Chondrocyte (in vitro differentiated cells): ENCODE data around the gene FAM118A. TPM values are rescaled to one million over a fixed set of nuclear protein-coding genes. Genes with fewer than 3 reads are reported as not detected.
"Not testable (repeated sequence)": the region's sequence is repeated elsewhere in the genome, so short reads cannot be mapped to it uniquely, and the experiment has no call there.

Source experiments
- DNase-seq: peaks from one replicate; pipeline ENCODE4 v3.0.0; 2021; ENCODE audit warnings: mixed read lengths, low spot score
- H3K27ac Mint-ChIP-seq: one replicate; pipeline ENCODE4 v1.8.0; 2021; ENCODE audit warnings: mild to moderate bottlenecking, moderate library complexity, mixed read lengths; ENCODE audit not compliant: unreplicated experiment
- H3K27me3 Mint-ChIP-seq: 2 replicates; pipeline ENCODE4 v1.8.0; 2021; ENCODE audit warnings: low read depth, mixed read lengths
- H3K36me3 Mint-ChIP-seq: 2 replicates; pipeline ENCODE4 v1.8.0; 2021; ENCODE audit warnings: low read depth, mixed read lengths
- H3K4me1 Mint-ChIP-seq: 2 replicates; pipeline ENCODE4 v1.8.0; 2021; ENCODE audit warnings: low read depth, mild to moderate bottlenecking, mixed read lengths
- H3K4me3 Mint-ChIP-seq: one replicate; pipeline ENCODE4 v1.8.0; 2021; ENCODE audit warnings: mild to moderate bottlenecking, moderate library complexity, mixed read lengths; ENCODE audit not compliant: unreplicated experiment
- H3K9me3 Mint-ChIP-seq: 2 replicates; pipeline ENCODE4 v1.8.0; 2021; ENCODE audit warnings: low read depth, mixed read lengths
- CTCF ChIP-seq: fragments of 200-600 bp; sonication (generic); IDR thresholded peaks from 2 replicates; pipeline ENCODE4 v1.5.0; 2021; ENCODE audit warnings: antibody characterized with exemption, mild to moderate bottlenecking, moderate library complexity
- long read RNA-seq: library from polyadenylated mRNA; stranded (forward); transcript quantifications from one replicate; pipeline ENCODE4 v2.0.0, GENCODE V29; 2021
- total RNA-seq: library from RNA; stranded (reverse); gene quantifications from 3 replicates; pipeline ENCODE4 v1.2.1, GENCODE V29; 2021

The FAM118A gene
- 64.6 to 72.6 TPM (median 68.7 TPM) in 3 replicates for total RNA-seq
- long read RNA-seq, partial matches to known transcripts: 7 of 61 reads
- long read RNA-seq, other reads (novel, unspliced or antisense): 51 of 61 reads

GRCh38 chr22:45309422-45310227 lies at the start of gene FAM118A:
FAM118A (plus strand) TSS chr22:45309934; CDS start chr22:45322380, 12,446 bp downstream.
- H3K9me3 Mint-ChIP-seq: no peaks in the 10 kb centered on the region
- no peaks in the 10 kb centered on the region for H3K27me3 Mint-ChIP-seq
- peak within 1 kb of the TSS; percentile 75 for H3K27ac Mint-ChIP-seq
- peaks cover 24% of the 10 kb centered on the region for H3K4me1 Mint-ChIP-seq
- DNase-seq: peak; percentile 97
- TF ChIP-seq CTCF: peak; percentile 6
- H3K4me3 Mint-ChIP-seq: peak within 1 kb of the TSS; percentile 85
- peaks cover 1% of the 10 kb centered on the region for H3K36me3 Mint-ChIP-seq

- H3K27me3 Mint-ChIP-seq, DNase-seq, H3K9me3 Mint-ChIP-seq, H3K4me1 Mint-ChIP-seq, H3K27ac Mint-ChIP-seq, H3K36me3 Mint-ChIP-seq, H3K4me3 Mint-ChIP-seq: not testable (repeated sequence)
Measured at GRCh38 chr22:45260395-45260759, 49.4 kb upstream of the FAM118A start.

- TF ChIP-seq CTCF: no peak
- DNase-seq: no peak
- H3K4me1 Mint-ChIP-seq: peaks cover 10% of the 10 kb centered on the region
- peaks cover 2% of the 10 kb centered on the region for H3K9me3 Mint-ChIP-seq
- H3K27me3 Mint-ChIP-seq: no peaks in the 10 kb centered on the region
- H3K36me3 Mint-ChIP-seq: no peaks in the 10 kb centered on the region
- no peak overlapping the region for H3K27ac Mint-ChIP-seq
- H3K4me3 Mint-ChIP-seq: no peak overlapping the region
Measured at GRCh38 chr22:45261407-45262088, 48.2 kb upstream of the FAM118A start.

- no peak overlapping the region for H3K4me3 Mint-ChIP-seq
- no peak for DNase-seq
- H3K36me3 Mint-ChIP-seq: no peaks in the 10 kb centered on the region
- H3K27me3 Mint-ChIP-seq: no peaks in the 10 kb centered on the region
- peaks cover 10% of the 10 kb centered on the region for H3K4me1 Mint-ChIP-seq
- H3K9me3 Mint-ChIP-seq: peaks cover 2% of the 10 kb centered on the region
- no peak for TF ChIP-seq CTCF
- H3K27ac Mint-ChIP-seq: no peak overlapping the region
Measured at GRCh38 chr22:45262195-45262930, 47.4 kb upstream of the FAM118A start.

GRCh38 chr22:45262931-45263462 lies 46.7 kb upstream of the FAM118A start:
- Mint-ChIP-seq H3K4me1 (peaks cover 10% of the 10 kb centered on the region), H3K27me3 (no peaks in the 10 kb centered on the region), H3K36me3 (no peaks in the 10 kb centered on the region), H3K4me3 (no peak overlapping the region), H3K9me3 (peaks cover 1% of the 10 kb centered on the region), H3K27ac (peak overlapping the region; percentile 51)
- DNase-seq: no peak
- no peak for TF ChIP-seq CTCF
